Spleen (tissue), 7 donors: ENCODE measurements around the gene CUX1.

Experiments used
- CTCF ChIP-seq, 11 experiments: fragments of 200-600 bp in 7 of 11; fragments of 450-650 bp in 4 of 11; sonication (generic) in 4 of 11; IDR thresholded peaks in 8 of 11; conservative IDR thresholded peaks in 3 of 11; 1 replicate in 7 of 11; 2 replicates in 4 of 11; pipeline versions ENCODE4 v1.4.0 to v1.8.0; 2016 to 2021; ENCODE audit warnings: antibody characterized with exemption in 11 of 11, inconsistent platforms in 4 of 11, mild to moderate bottlenecking in 1 of 11
- POLR2A ChIP-seq, 3 donors: fragments of 450-650 bp; IDR thresholded peaks; one replicate each; pipeline ENCODE4 v1.5.1; 2017; ENCODE audit warnings: antibody characterized with exemption in 3 of 3, mild to moderate bottlenecking in 1 of 3
- POLR2AphosphoS5 ChIP-seq, 3 donors: sonication (generic); formaldehyde crosslinking; IDR thresholded peaks; one replicate each; pipeline ENCODE4 v1.5.1; 2017; ENCODE audit warnings: antibody characterized with exemption in 3 of 3
- donor health status: DM: no; HTN: no; CAD: no; lungs with moderate emphysema.
- donor health status: DM: no; HTN: no; CAD: no.
- donor health status: DM: no; HTN: no; CAD: no.

- TF ChIP-seq CTCF (IDR thresholded peaks at IDR 0.05 in 8 of 11, conservative IDR thresholded peaks at IDR 0.05 in 3 of 11) (no peak), POLR2A (IDR thresholded peaks at IDR 0.05) (no peak), POLR2AphosphoS5 (IDR thresholded peaks at IDR 0.05) (no peak)
These were observed 463.1 kb downstream of the CUX1 start for GRCh38 chr7:102280521-102280920.
